ENCODE measurements around the gene TXNDC16. TPM values are rescaled to one million over a fixed set of nuclear protein-coding genes. Genes with fewer than 3 reads are reported as not detected.
"Not testable (repeated sequence)": the region's sequence is repeated elsewhere in the genome, so short reads cannot be mapped to it uniquely, and the experiment has no call there.

Gene TXNDC16
- total RNA-seq, 2 donors from 2014 or later = 11.5 to 17.5 TPM

DNA sequence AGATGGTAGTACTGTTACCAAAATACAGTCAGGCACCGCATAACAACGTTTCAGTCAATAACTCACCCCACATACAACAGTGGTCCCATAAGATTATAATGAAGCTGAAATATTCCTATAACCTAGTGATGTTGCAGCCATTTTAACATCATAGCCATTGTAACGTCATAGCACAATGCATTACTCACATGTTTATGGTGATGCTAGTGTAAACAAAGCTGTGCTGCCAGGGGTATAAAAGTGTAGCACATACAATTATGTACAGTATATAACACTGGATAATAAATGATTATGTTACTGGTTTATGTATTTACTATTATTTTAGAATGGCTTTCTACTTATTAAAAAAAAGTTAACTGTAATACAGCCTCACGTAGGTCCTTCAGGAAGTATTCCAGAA, 37.3 kb upstream of the TXNDC16 start:
- H3K9me3 ChIP-seq (ENCODE audit: control insufficient read depth, low read length) = no peaks in the 10 kb centered on the region
- Mint-ChIP-seq H3K27me3 (ENCODE audit: insufficient read depth) (no peaks in the 10 kb centered on the region), H3K4me1 (no peaks in the 10 kb centered on the region), H3K9me3 (peaks cover 27% of the 10 kb centered on the region), H3K36me3 (ENCODE audit: low read depth) (peaks cover 3% of the 10 kb centered on the region), H3K27ac (no peak overlapping the region), H3K4me3 (no peak overlapping the region)
- H3K9ac ChIP-seq (ENCODE audit: extremely low read depth, low read length, poor library complexity, severe bottlenecking) = no peak overlapping the region
- TF ChIP-seq, protein P1, sequence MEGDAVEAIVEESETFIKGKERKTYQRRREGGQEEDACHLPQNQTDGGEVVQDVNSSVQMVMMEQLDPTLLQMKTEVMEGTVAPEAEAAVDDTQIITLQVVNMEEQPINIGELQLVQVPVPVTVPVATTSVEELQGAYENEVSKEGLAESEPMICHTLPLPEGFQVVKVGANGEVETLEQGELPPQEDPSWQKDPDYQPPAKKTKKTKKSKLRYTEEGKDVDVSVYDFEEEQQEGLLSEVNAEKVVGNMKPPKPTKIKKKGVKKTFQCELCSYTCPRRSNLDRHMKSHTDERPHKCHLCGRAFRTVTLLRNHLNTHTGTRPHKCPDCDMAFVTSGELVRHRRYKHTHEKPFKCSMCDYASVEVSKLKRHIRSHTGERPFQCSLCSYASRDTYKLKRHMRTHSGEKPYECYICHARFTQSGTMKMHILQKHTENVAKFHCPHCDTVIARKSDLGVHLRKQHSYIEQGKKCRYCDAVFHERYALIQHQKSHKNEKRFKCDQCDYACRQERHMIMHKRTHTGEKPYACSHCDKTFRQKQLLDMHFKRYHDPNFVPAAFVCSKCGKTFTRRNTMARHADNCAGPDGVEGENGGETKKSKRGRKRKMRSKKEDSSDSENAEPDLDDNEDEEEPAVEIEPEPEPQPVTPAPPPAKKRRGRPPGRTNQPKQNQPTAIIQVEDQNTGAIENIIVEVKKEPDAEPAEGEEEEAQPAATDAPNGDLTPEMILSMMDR (conservative IDR thresholded peaks at IDR 0.05) = no peak
- H3K27me3 ChIP-seq (ENCODE audit: control insufficient read depth, insufficient read depth, low read length, poor library complexity, severe bottlenecking) = no peaks in the 10 kb centered on the region
- H3K27ac ChIP-seq (ENCODE audit: low read depth, low read length) = no peak overlapping the region
- H3K36me3 ChIP-seq (ENCODE audit: control insufficient read depth, insufficient read depth, low read length) = no peaks in the 10 kb centered on the region
- 91% methylated on average over 4 of the region's 4 CpGs; no CpG with 5 or more reads in 1 of the 2 experiments for WGBS, 2 experiments (ENCODE audit: insufficient coverage in 1 of 2, insufficient read length in 1 of 2)
- DNase-seq = no peak
- H3K4me1 ChIP-seq (ENCODE audit: control insufficient read depth, insufficient read depth, low read length) = no peaks in the 10 kb centered on the region
- no peak overlapping the region for H3K4me3 ChIP-seq (ENCODE audit: low read length)

DNA sequence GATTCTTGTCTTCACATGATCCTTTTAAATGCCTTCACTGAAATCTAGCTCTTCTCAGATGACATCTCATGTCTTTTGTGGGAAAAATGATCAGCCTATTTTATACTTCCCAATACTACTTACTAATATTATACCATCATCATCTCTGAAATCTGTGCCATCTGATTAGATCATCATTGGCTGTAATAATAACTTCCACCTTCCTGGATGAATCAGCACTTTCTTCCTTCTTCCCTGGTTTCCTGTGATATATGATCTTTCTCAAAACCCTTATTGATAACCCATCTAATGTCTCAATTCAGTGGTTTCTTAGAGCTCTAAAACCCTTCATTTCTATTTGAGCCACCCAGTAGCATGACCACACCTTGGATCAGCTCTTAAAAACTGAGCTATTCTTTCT, 31.2 kb upstream of the TXNDC16 start:
- H3K4me1 Mint-ChIP-seq = no peaks in the 10 kb centered on the region
- H3K36me3 Mint-ChIP-seq (ENCODE audit: low read depth) = no peaks in the 10 kb centered on the region
- H3K4me3 Mint-ChIP-seq = no peak overlapping the region

DNA sequence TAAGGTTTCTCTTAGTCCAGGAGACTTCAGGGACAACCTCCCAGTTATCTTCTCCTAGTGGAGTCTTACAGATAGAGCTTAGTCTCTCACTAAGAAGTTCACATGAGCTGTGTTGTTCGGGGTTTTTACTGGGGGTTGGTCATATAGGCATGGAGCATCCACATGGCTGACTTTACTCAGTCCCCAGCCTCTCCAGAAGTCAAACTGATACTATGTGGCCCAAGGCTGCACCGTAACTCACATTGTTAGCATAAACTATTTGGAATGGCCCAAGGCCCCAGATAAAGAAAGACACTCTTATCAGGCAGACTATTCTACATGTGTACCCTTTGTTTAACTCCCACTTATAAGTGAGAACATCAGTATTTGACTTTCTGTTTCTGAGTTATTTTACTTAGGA, 23.6 kb upstream of the TXNDC16 start:
- Mint-ChIP-seq H3K4me1 (no peaks in the 10 kb centered on the region), H3K36me3 (ENCODE audit: low read depth) (peaks cover 9% of the 10 kb centered on the region), H3K27ac (no peak overlapping the region), H3K9me3 (peaks cover 40% of the 10 kb centered on the region), H3K27me3 (ENCODE audit: insufficient read depth) (peaks cover 2% of the 10 kb centered on the region), H3K4me3 (no peak overlapping the region)
- no peak overlapping the region for H3K4me3 ChIP-seq (ENCODE audit: low read length)
- H3K9ac ChIP-seq (ENCODE audit: extremely low read depth, low read length, poor library complexity, severe bottlenecking) = no peak overlapping the region
- TF ChIP-seq, protein P1 (conservative IDR thresholded peaks at IDR 0.05) = no peak
- H3K36me3 ChIP-seq (ENCODE audit: control insufficient read depth, insufficient read depth, low read length) = no peaks in the 10 kb centered on the region
- 92 to 100% methylated on average over 1 to 2 of the region's 2 CpGs for WGBS, 2 experiments (ENCODE audit: insufficient coverage in 1 of 2, insufficient read length in 1 of 2)
- H3K9me3 ChIP-seq (ENCODE audit: control insufficient read depth, low read length) = peaks cover 20% of the 10 kb centered on the region
- H3K4me1 ChIP-seq (ENCODE audit: control insufficient read depth, insufficient read depth, low read length) = no peaks in the 10 kb centered on the region
- H3K27me3 ChIP-seq (ENCODE audit: control insufficient read depth, insufficient read depth, low read length, poor library complexity, severe bottlenecking) = no peaks in the 10 kb centered on the region
- H3K27ac ChIP-seq (ENCODE audit: low read depth, low read length) = no peak overlapping the region
- DNase-seq = no peak

More for the DNA sequence above, 31.2 kb upstream of the TXNDC16 start:
- H3K4me1 ChIP-seq (ENCODE audit: control insufficient read depth, insufficient read depth, low read length) = no peaks in the 10 kb centered on the region
- H3K27me3 ChIP-seq (ENCODE audit: control insufficient read depth, insufficient read depth, low read length, poor library complexity, severe bottlenecking) = no peaks in the 10 kb centered on the region
- H3K9ac ChIP-seq (ENCODE audit: extremely low read depth, low read length, poor library complexity, severe bottlenecking) = no peak overlapping the region
- no peaks in the 10 kb centered on the region for H3K9me3 Mint-ChIP-seq
- no peak overlapping the region for H3K4me3 ChIP-seq (ENCODE audit: low read length)
- DNase-seq = no peak
- no peaks in the 10 kb centered on the region for H3K9me3 ChIP-seq (ENCODE audit: control insufficient read depth, low read length)
- no peak overlapping the region for H3K27ac ChIP-seq (ENCODE audit: low read depth, low read length)
- H3K27ac Mint-ChIP-seq = no peak overlapping the region
- no peaks in the 10 kb centered on the region for H3K27me3 Mint-ChIP-seq (ENCODE audit: insufficient read depth)
- H3K36me3 ChIP-seq (ENCODE audit: control insufficient read depth, insufficient read depth, low read length) = no peaks in the 10 kb centered on the region
- TF ChIP-seq, protein P1 (conservative IDR thresholded peaks at IDR 0.05) = no peak

DNA sequence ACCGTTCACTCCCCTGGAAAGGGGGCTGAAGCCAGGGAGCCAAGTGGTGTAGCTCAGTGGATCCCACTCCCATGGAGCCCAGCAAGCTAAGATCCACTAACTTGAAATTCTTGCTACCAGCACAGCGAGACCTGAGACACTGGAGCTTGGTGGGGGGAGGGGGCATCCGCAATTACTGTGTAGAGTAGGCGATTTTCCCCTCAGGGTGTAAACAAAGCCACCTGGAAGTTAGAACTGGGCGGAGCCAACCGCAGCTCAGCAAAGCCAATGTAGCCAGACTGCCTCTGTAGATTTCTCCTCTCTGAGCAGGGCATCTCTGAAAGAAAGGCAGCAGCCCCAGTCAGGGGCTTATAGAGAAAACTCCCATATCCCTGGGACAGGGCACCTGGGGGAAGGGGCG, 16.1 kb upstream of the TXNDC16 start:
- not testable (repeated sequence) for DNase-seq; H3K36me3 ChIP-seq (ENCODE audit: control insufficient read depth, insufficient read depth, low read length); H3K4me3 ChIP-seq (ENCODE audit: low read length); H3K27me3 Mint-ChIP-seq (ENCODE audit: insufficient read depth); H3K4me3 Mint-ChIP-seq; H3K27ac ChIP-seq (ENCODE audit: low read depth, low read length); H3K4me1 Mint-ChIP-seq; H3K9ac ChIP-seq (ENCODE audit: extremely low read depth, low read length, poor library complexity, severe bottlenecking); H3K4me1 ChIP-seq (ENCODE audit: control insufficient read depth, insufficient read depth, low read length); H3K27me3 ChIP-seq (ENCODE audit: control insufficient read depth, insufficient read depth, low read length, poor library complexity, severe bottlenecking); H3K27ac Mint-ChIP-seq
- Mint-ChIP-seq H3K36me3 (ENCODE audit: low read depth) (peaks cover 24% of the 10 kb centered on the region), H3K9me3 (peaks cover 52% of the 10 kb centered on the region)
- H3K9me3 ChIP-seq (ENCODE audit: control insufficient read depth, low read length) = peaks cover 39% of the 10 kb centered on the region
- 89 to 98% methylated on average over 6 to 7 of the region's 7 CpGs for WGBS, 2 experiments (ENCODE audit: insufficient coverage in 1 of 2, insufficient read length in 1 of 2)
